HG03095 (cell line): ENCODE measurements around the gene NKIRAS1.
"Not testable (repeated sequence)": the region's sequence is repeated elsewhere in the genome, so short reads cannot be mapped to it uniquely, and the experiment has no call there.

Source experiments
- ATAC-seq: cut with Tn5 transposase; IDR thresholded peaks from one replicate; pipeline ENCODE4 v1.9.1; 2021; ENCODE audit warnings: moderate library complexity; ENCODE audit not compliant: unreplicated experiment

NKIRAS1 gene

DNA sequence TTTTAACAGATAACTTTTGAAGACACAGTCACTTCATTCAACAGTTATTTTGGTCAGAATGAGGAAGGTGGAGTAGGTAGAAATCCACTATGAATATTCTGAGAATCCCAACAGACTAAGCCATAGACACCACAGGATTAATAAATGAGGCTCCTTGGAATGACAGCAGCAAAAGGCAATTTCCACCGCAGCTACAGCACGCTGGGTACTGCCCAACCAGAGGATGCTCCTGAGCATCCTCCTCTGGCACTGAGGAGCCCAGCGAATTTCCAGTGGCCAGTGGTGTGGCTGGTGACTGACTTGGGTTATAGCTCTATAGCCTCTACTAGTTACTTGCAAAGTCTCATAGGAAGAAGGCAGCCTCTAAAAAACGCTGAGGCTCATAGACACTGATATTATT, 24.6 kb upstream of the NKIRAS1 start:
- no peak for ATAC-seq

DNA sequence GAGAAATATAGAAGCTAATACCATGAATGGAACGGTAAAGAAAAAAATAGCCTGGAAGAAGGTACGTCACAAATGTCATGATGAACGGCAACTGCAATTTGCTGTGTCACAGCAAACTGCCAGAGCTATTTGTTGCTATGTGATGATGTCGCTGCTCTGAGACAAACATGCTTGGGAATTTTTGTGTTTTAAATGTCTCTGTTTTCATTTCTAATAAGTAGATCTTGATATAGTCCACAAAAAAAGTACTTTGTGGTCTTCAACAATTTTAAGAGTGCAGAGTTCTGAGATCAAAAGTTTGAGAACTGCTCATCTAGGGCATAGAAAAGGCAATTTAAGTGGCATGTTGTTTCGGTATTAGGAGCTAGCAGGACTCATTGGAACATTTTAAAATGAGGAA, 24.0 kb upstream of the NKIRAS1 start:
- no peak for ATAC-seq

DNA sequence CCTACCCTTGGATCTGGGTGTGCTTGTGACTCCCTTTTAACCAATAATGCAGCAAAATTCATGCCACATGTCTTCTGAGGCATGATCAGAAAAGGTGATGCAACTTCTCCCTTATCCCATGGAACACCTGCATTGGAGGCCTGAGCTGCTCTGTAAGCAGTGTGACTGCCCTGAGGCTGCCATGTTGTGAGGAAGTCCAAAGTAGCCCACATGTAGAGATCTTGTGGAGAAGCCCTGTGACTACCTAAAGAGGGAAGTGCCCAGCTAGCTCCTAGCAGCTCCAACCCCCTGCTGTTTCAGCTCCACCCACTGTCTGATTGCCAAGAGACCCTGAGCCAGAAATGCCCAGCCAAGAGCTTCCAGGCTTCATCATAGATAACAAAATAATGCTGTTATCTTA, 21.9 kb upstream of the NKIRAS1 start:
- ATAC-seq = no peak

DNA sequence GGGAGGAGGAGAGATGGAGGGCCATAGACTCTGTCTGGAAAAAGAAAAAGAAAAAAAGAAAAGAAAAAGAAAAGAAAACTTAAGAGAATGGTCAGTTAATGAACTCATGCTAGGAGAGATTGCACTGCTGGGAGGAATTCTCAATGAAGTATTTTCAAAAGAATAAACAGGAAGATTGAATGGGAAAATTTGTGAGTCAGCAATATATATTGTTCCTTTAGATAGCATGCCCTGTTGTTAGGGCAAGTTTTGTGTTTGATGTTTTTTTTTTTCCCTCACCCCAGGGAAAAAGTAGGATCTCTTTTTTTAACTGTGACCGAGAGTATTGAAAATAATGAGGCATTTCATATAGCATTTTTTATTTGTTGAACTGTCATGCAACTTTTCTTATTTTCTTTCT, 20.5 kb upstream of the NKIRAS1 start:
- ATAC-seq = no peak

DNA sequence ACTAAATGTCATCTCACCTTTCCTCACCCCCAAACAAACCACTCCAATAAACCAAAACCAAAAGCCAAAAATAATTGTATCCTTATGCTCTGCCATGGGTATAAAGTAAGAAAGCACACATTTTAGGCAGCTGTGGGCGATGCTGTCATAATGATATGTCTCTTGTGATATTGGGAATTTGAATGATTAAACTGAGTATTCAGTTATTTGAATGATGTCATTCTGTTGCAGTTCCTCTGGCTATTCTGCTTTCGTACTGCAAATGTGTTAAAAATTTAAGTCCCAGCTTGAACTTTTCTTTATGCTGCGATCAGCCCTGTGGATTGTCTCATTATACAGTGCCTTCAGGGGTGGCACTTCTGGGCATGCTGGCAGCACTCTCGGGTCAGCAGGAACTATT, 17.5 kb upstream of the NKIRAS1 start:
- no peak for ATAC-seq

DNA sequence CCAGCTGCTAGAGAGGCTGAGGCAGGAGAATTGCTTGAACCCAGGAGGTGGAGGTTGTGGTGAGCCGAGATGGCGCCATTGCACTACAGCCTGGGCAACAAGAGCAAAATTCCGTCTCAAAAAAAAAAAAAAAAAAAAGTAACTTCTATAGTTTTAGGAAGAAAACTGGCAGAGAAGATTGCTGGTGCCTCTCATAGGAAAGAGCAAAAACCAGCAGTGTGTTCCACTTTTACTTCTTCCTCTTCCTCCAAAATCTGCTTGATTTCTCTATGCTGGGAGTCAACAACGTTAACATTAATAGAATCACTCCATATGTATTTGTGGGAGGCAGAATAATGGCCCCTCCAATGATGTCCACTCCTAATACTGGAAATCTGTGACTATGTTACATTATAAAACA, 15.8 kb upstream of the NKIRAS1 start:
- ATAC-seq = no peak

DNA sequence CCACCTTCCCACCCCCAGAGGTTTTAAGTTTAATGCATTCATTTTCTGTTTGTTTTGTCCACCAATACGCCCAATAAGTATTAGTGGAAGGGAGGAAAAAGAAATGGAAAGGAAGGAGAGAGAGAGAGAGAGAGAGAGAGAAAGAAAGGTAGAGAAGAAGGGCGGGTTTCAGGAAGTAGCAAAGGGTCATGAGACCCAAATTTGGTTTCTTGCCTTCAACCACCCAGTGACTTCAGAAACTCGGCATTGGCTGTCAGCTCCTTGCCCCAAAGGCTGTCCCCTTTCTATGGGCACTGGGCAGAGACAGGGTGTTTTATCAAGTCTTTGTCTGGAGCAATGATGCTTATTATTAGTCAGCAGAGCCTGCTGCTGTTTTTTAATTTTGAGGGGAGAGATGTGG, 14.8 kb upstream of the NKIRAS1 start:
- ATAC-seq = no peak

DNA sequence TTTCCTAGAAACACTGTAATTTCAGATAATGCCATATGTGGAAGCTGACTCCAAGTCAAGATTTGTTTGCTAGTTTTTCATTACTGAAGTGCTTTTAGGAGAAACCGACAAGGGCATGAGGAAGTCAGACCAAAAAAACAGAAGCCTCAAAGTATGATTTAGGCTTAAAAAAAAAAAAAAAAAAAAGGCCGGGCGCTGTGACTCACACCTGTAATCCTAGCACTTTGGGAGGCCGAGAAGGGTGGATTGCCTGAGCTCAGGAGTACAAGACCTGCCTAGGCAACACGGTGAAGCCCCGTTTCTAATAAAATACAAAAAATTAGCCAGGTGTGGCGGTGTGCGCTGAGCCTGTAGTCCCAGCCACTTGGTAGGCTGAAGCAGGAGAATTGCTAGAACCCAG, 11.7 kb upstream of the NKIRAS1 start:
- ATAC-seq = no peak

DNA sequence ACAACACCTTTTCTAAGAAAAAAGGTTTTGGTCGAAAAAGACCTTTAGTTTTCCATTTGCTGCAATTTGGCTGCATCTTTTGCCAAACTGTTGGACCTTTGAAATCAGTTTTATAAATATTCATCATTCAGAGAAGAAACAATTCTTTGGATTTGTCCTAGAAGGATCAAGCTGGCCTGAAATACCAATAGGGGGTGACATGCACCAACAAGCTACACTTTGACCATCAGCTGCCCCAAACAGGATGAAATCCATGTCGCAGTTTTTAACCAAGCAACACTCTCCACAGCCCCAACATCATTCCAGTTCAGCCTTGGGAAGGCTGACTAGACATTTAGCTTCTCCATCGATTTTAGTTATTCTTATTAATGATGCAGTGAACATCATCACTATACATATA, 9.9 kb upstream of the NKIRAS1 start:
- ATAC-seq = no peak

DNA sequence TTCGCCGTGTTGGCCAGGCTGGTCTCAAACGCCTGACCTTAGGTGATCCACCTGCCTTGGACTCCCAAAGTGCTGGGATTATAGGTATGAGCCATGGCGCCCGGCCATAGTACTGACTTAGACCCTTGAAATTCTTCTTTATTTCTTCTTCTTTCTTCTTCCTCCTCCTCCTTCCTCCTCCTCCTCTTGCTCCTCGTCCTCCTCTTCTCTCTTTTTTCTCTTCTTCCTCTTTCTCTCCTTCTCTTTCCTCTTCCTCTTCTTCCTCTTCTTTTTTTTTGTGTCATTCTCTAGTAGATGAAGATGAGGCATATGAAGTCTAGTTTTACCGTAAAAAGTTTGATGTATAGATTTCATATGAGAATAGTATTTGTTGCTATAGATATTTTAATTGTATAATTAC, 9.5 kb upstream of the NKIRAS1 start:
- no peak for ATAC-seq

DNA sequence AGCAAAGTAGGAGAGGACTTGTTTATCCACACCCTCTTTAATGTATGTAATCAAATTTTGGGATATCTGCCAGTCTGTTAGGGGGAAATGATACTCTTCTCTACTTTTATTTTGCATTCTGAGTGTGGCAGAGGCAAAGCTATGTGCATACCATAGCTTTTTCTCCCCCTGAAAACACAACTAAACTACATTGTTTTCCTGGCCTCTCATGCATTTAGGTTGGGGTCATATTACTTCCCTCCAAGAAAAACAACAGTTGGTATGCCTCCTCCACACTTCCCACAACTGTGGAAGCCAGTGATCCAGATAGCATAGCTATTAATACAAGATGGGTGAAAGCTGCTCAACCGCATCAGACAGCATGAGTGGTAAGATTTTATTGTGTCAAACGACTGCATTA, 7.0 kb upstream of the NKIRAS1 start:
- ATAC-seq = no peak

DNA sequence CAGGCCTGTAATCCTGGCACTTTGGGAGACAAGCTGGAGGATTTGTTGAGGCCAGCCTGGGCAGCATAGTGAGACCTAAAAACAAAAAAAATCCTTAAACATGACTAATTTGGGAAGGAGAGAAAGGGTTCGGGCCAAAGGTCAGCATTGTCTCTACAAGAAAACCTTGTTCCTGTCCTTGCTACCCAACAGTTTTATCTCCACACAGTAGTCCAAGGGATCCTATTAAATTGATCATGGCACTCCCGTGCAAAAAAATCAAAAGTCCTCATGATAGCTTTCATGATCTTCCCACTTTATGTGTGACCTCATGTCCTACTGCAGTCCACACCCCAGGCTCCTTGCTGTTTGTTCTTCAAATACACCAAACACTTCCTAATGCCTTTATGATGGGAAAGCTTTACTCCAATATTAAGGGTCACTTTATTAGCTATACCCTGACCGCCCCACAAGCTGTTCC, 4.3 kb upstream of the NKIRAS1 start:
- ATAC-seq = no peak

DNA sequence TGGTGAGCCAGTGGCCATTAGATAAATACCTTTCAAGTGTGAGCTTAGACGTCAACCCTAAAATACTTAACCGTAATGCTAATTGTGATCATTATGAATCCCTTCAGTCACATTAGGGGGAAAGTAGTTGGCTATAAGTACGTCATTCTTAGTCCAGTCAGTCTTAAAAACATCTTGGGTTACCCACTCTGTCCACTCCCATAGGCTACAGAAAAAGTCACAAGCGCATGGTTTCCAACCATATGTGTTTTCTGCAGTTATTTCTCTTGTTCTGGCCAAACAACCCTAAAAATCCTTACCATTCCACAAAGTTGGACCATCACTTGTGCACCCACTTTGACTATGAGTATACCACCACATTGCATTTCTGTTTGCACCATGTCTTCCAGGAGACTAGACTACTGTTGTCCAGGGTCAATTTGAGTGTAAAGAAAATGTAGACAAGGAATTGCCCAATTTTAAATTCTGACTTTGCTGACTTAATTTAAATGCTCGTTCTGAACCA, 3.4 kb upstream of the NKIRAS1 start:
- ATAC-seq = no peak

DNA sequence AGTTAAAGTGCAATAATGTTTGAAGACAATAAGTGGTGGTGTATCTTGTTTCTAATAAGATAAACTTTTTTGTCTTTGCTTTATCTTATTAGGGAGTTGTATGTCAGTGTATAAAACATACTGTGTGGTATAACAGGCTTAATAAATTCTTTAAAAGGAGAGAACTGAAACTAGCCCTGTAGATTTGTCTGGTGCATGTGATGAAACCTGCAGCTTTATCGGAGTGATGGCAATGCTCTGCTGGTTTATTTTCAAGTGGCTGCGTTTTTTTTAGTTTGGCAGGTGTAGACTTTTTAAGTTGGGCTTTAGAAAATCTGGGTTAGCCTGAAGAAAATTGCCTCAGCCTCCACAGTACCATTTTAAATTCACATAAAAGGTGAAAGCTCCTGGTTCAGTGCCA, 2.8 kb upstream of the NKIRAS1 start:
- ATAC-seq = no peak

DNA sequence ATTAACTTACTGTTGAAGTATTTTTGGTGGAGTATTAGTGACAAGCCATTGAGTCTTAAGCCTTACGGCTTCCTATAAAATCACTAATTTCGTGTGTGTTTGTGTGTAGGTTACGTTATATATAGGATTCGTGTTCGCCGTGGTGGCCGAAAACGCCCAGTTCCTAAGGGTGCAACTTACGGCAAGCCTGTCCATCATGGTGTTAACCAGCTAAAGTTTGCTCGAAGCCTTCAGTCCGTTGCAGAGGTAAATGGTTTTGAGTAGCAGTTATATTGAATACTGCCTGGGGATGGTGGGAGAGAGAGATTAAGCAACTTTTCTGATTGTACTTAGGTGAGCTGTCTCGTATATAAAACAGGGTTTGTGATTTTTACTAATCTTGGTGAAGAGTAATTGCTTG, 1.5 kb upstream of the NKIRAS1 start:
- not testable (repeated sequence) for ATAC-seq

DNA sequence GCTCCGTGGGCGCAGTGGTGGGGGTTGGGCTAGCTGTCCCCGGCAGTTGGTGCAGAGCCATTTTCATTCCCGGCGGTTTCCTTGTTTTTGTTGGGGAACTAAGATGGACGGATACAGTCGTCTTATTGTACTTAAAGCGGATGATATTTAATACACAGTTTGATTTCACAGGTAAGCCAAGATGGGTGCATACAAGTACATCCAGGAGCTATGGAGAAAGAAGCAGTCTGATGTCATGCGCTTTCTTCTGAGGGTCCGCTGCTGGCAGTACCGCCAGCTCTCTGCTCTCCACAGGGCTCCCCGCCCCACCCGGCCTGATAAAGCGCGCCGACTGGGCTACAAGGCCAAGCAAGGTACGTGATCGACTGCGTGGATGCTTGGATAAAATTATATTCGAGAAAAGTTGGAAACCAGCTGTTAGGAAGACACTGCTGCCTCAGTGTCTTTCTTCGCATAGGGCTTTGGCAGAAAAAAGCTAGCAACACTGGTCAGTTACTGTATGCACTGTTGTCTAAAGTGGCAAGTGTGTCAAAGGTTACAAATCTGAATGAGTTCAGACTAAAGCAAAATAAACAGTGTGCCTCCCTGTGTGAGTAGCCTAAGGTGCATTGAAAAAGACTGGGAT, 1.0 kb upstream of the NKIRAS1 start:
- ATAC-seq = not testable (repeated sequence)

DNA sequence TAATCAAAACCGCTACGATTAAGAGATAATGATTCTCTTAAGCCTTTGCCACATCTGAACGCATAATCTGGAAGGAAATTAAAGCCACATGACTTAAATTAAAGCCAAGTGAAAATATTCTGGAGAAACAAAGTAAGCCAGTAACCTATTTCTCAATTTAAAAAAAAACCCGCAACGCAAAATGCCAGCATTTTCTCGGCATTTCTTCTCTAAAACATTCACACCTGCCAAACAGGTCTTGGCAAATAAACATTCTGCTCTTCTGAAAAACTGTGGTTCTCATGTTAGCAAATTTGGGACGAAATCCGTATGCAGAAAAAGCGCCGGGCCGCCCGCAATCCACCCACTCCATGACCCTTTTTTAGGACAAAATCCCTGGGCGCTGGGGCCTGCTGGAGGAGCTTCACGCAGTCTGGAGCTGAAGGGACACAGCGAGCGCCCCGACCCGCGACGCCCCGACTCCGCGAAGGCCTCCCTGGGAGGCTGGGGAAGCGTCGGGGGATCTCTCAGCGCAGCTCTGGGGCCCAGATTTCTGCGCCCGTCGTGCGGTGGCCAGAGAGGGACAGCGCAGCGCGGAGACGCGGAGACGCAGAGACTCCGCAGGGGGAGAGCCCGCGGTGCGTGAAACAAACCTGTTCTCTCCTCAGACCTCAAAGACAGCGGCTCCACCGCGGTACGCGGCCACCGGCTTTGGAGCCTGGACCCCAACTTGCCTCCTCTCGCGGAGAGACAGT, 471 bp downstream of the NKIRAS1 start:
- ATAC-seq = peak; percentile 43

DNA sequence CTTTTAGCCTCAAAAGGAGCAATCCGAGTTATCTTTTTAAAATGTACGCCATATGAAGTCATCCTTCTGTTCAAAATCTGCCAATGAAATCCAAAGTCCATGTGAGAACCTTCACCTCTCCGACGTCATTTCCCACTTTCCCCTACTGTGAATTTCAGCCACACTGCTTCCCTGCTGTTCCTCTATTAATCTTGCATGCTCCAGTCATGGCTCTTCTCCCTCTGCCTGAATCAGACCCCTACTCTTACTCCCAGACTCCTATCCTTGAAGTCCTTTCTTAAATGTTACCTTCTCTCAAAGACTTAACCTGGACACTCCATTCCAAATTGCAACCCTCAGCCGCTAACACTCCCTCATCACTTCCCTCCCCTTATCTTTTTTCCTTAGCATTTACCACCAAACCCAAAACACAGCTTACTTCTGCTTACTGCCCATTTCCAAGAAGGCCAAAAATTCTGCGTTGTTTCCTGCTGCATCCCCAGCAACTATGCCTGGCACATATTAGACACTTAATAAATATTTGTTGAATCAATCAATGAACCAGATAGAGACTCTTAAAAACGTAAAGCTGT, 1.2 kb downstream of the NKIRAS1 start:
- no peak for ATAC-seq

DNA sequence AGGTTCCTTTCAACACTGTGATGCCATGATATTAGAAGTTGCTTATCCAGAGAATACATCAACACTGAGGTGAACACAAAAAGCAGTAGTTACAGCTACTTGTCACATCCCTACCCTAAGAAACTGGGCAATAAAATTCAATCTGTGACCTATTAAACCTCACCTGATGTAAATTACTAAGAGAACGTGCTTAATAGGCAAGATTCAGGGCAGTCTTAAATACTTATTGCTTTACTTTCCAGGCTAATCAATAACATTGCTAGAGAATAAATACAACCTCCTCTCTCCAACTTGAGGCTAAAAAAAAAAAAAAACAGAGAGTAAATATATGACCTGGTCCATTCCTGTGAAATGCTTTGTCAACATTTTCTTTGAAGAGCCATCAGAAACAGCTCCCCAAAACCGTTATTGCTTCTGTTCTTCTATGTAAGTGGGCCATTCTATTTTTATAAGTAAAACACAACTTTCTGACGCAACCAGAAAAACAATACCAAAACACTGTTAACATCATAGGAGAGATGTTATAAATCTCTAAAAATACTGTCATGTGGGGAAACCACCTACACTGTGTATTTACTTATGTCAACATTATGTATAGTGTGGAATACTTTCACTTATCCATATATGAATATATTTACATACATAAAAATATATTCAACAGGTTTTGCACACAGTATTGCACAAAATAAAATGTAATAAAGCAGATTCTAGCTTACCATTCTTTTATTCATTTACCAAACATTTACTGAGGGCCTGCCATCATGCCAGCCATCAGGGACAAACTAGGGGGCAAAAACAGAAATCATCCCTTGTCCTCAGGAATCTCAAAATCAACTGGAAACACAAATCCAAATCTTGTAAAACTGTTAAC, 2.7 kb downstream of the NKIRAS1 start:
- peak; percentile 18 for ATAC-seq

DNA sequence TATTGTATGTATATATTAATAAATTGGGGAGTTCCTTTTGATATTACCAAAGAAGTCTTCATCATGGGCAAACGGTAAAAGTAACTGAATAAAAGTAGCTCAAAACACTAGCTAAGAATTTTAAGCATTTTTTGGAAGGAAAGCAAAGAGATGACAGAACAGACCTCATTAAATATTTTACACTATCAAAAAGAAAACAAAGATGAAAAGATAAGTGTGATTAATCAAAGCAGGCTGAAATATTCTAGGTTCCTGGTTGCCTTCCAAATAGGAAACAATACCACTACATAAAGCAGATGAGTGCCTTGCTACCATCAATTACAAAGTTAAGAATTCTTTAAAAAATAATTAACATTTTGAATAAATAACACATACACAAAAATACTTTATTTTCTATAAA, 3.6 kb downstream of the NKIRAS1 start:
- ATAC-seq = no peak

DNA sequence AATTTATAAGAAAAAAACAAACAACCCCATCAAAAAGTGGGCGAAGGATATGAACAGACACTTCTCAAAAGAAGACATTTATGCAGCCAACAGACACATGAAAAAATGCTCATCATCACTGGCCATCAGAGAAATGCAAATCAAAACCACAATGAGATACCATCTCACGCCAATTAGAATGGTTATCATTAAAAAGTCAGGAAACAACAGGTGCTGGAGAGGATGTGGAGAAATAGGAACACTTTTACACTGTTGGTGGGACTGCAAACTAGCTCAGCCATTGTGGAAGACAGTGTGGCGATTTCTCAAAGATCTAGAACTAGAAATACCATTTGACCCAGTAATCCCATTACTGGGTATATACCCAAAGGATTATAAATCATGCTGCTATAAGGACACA, 4.5 kb downstream of the NKIRAS1 start:
- ATAC-seq = not testable (repeated sequence)
